Measurements from ENCODE around the gene MGAM2.

MGAM2 gene

GRCh38 chr7:142174441-142174840 lies 62.9 kb downstream of the MGAM2 start:
- Histone ChIP-seq H3K4me3 (ENCODE audit: low read length) (no peak overlapping the region), H3K27ac (ENCODE audit: low read length) (peak overlapping the region; percentile 68; the same call in 1 of the 2 replicates), H4K20me1 (ENCODE audit: insufficient read depth, low read length) (no peaks in the 10 kb centered on the region), H3K4me2 (ENCODE audit: low read length) (peak overlapping the region; percentile 35), H3K36me3 (replicated peaks; ENCODE audit: low read depth, low read length) (peaks cover 5% of the 10 kb centered on the region), H3K9me3 (ENCODE audit: insufficient read depth, low read length) (no peaks in the 10 kb centered on the region), H2AFZ (ENCODE audit: low read depth, low read length) (no peak overlapping the region), H3K79me2 (ENCODE audit: low read length) (no peaks in the 10 kb centered on the region), H3K9ac (ENCODE audit: low read length) (no peak overlapping the region), H3K27me3 (ENCODE audit: low read depth, low read length) (peaks cover 41% of the 10 kb centered on the region), H3K4me1 (ENCODE audit: low read length) (peaks cover 39% of the 10 kb centered on the region)
- TF ChIP-seq CTCF (IDR thresholded peaks at IDR 0.05; ENCODE audit: low read depth, low read length): no peak
- no peak for TF ChIP-seq EZH2phosphoT487 (IDR thresholded peaks at IDR 0.05; ENCODE audit: low read depth)

- TF ChIP-seq EZH2phosphoT487 (IDR thresholded peaks at IDR 0.05; ENCODE audit: low read depth): no peak
- TF ChIP-seq CTCF (IDR thresholded peaks at IDR 0.05; ENCODE audit: low read depth, low read length): no peak
- peaks cover 5% of the 10 kb centered on the region for H3K36me3 ChIP-seq (replicated peaks; ENCODE audit: low read depth, low read length)
Observed at GRCh38 chr7:142175594-142175993, 64.1 kb downstream of the MGAM2 start.

GRCh38 chr7:142176901-142177300 lies 65.4 kb downstream of the MGAM2 start:
- Histone ChIP-seq H3K79me2 (ENCODE audit: low read length) (no peaks in the 10 kb centered on the region), H2AFZ (ENCODE audit: low read depth, low read length) (no peak overlapping the region), H4K20me1 (ENCODE audit: insufficient read depth, low read length) (no peaks in the 10 kb centered on the region), H3K9ac (ENCODE audit: low read length) (no peak overlapping the region), H3K4me3 (ENCODE audit: low read length) (no peak overlapping the region), H3K4me1 (ENCODE audit: low read length) (peaks cover 39% of the 10 kb centered on the region), H3K9me3 (ENCODE audit: insufficient read depth, low read length) (no peaks in the 10 kb centered on the region), H3K36me3 (replicated peaks; ENCODE audit: low read depth, low read length) (peaks cover 5% of the 10 kb centered on the region), H3K27me3 (ENCODE audit: low read depth, low read length) (peaks cover 41% of the 10 kb centered on the region), H3K27ac (ENCODE audit: low read length) (no peak overlapping the region), H3K4me2 (ENCODE audit: low read length) (no peak overlapping the region)
- TF ChIP-seq CTCF (IDR thresholded peaks at IDR 0.05; ENCODE audit: low read depth, low read length): no peak
- TF ChIP-seq EZH2phosphoT487 (IDR thresholded peaks at IDR 0.05; ENCODE audit: low read depth): no peak

More at GRCh38 chr7:142175594-142175993, 64.1 kb downstream of the MGAM2 start:
- Histone ChIP-seq H2AFZ (ENCODE audit: low read depth, low read length) (no peak overlapping the region), H3K9ac (ENCODE audit: low read length) (no peak overlapping the region), H3K79me2 (ENCODE audit: low read length) (no peaks in the 10 kb centered on the region), H4K20me1 (ENCODE audit: insufficient read depth, low read length) (no peaks in the 10 kb centered on the region), H3K27me3 (ENCODE audit: low read depth, low read length) (peaks cover 48% of the 10 kb centered on the region), H3K4me2 (ENCODE audit: low read length) (no peak overlapping the region), H3K27ac (ENCODE audit: low read length) (no peak overlapping the region), H3K4me3 (ENCODE audit: low read length) (no peak overlapping the region), H3K4me1 (ENCODE audit: low read length) (peaks cover 39% of the 10 kb centered on the region), H3K9me3 (ENCODE audit: insufficient read depth, low read length) (no peaks in the 10 kb centered on the region)

- Histone ChIP-seq H3K4me2 (ENCODE audit: low read length) (no peak overlapping the region), H3K36me3 (replicated peaks; ENCODE audit: low read depth, low read length) (no peaks in the 10 kb centered on the region), H3K27ac (ENCODE audit: low read length) (no peak overlapping the region), H3K4me1 (ENCODE audit: low read length) (peaks cover 32% of the 10 kb centered on the region), H3K27me3 (ENCODE audit: low read depth, low read length) (peaks cover 31% of the 10 kb centered on the region), H2AFZ (ENCODE audit: low read depth, low read length) (no peak overlapping the region), H3K9ac (ENCODE audit: low read length) (no peak overlapping the region), H4K20me1 (ENCODE audit: insufficient read depth, low read length) (no peaks in the 10 kb centered on the region), H3K4me3 (ENCODE audit: low read length) (no peak overlapping the region), H3K79me2 (ENCODE audit: low read length) (no peaks in the 10 kb centered on the region), H3K9me3 (ENCODE audit: insufficient read depth, low read length) (no peaks in the 10 kb centered on the region)
- TF ChIP-seq CTCF (IDR thresholded peaks at IDR 0.05; ENCODE audit: low read depth, low read length) (no peak), EZH2phosphoT487 (IDR thresholded peaks at IDR 0.05; ENCODE audit: low read depth) (no peak)
Observed at GRCh38 chr7:142177869-142178268, 66.4 kb downstream of the MGAM2 start.

Data from OCI-LY3 (cell line).